Fibroblast of lung (primary cell): ENCODE data around the gene SOAT1. TPM values are rescaled to one million over a fixed set of nuclear protein-coding genes. Genes with fewer than 3 reads are reported as not detected.
"Not testable (repeated sequence)": the region's sequence is repeated elsewhere in the genome, so short reads cannot be mapped to it uniquely, and the experiment has no call there.

Source experiments
- DNase-seq, 2 donors: peaks; one replicate each; pipeline versions ENCODE4 v3.0.0 to v3.0.0-alpha.2; 2010; ENCODE audit warnings: low read depth in 2 of 2
- H2AFZ ChIP-seq: 2 replicates; pipeline ENCODE4 v1.5.1; 2012; ENCODE audit warnings: low read length, control low read depth, inconsistent platforms
- H3K27ac ChIP-seq: 2 replicates; pipeline ENCODE4 v1.5.1; 2011; ENCODE audit warnings: low read length, control low read depth; ENCODE audit not compliant: insufficient read depth
- H3K27me3 ChIP-seq: 2 replicates; pipeline ENCODE4 v1.5.1; 2011; ENCODE audit warnings: mild to moderate bottlenecking, low read length; ENCODE audit not compliant: control insufficient read depth, insufficient read depth
- H3K36me3 ChIP-seq: 2 replicates; pipeline ENCODE4 v1.5.1; 2011; ENCODE audit warnings: low read length; ENCODE audit not compliant: control insufficient read depth, insufficient read depth
- H3K4me1 ChIP-seq: 2 replicates; pipeline ENCODE4 v1.5.1; 2011; ENCODE audit warnings: low read length; ENCODE audit not compliant: control insufficient read depth, insufficient read depth; ENCODE audit errors: extremely low read depth
- H3K4me2 ChIP-seq: 2 replicates; pipeline ENCODE4 v1.5.1; 2011; ENCODE audit warnings: low read length, control low read depth; ENCODE audit not compliant: insufficient read depth; ENCODE audit errors: extremely low read depth
- H3K4me3 ChIP-seq, 4 experiments: fragments of 200-600 bp in 1 of 4; sonication (generic) in 1 of 4; replicated peaks in 1 of 4; 2 replicates each; pipeline ENCODE4 v1.5.1; 2011 to 2016; ENCODE audit warnings: low read length in 4 of 4, low read depth in 3 of 4, mild to moderate bottlenecking in 3 of 4, control low read depth in 2 of 4, inconsistent platforms in 1 of 4, mixed read lengths in 1 of 4; ENCODE audit not compliant: insufficient read depth in 1 of 4; ENCODE audit errors: control extremely low read depth in 1 of 4
- H3K79me2 ChIP-seq: 2 replicates; pipeline ENCODE4 v1.5.1; 2012; ENCODE audit warnings: mild to moderate bottlenecking, low read length, inconsistent platforms; ENCODE audit not compliant: control insufficient read depth, insufficient read depth
- H3K9ac ChIP-seq: 2 replicates; pipeline ENCODE4 v1.5.1; 2011; ENCODE audit warnings: mild to moderate bottlenecking, low read length, control low read depth; ENCODE audit not compliant: insufficient read depth
- H3K9me3 ChIP-seq: 2 replicates; pipeline ENCODE4 v1.5.1; 2012; ENCODE audit warnings: low read depth, low read length; ENCODE audit not compliant: control insufficient read depth, insufficient read depth
- H4K20me1 ChIP-seq: 2 replicates; pipeline ENCODE4 v1.5.1; 2011; ENCODE audit warnings: low read length; ENCODE audit not compliant: control insufficient read depth, insufficient read depth; ENCODE audit errors: extremely low read depth
- EZH2 ChIP-seq: IDR thresholded peaks from 2 replicates; pipeline ENCODE4 v1.5.1; 2012; ENCODE audit warnings: low read length, control low read depth, mild to moderate bottlenecking; ENCODE audit errors: missing control alignments
- polyA minus RNA-seq: library from RNA; depleted of rRNA, polyadenylated mRNA; stranded (reverse); fragments of >200 nt; gene quantifications from 2 replicates; pipeline ENCODE4 v1.2.3, GENCODE V29; 2011; ENCODE audit warnings: low replicate concordance
- polyA plus RNA-seq, 2 donors: library from polyadenylated mRNA; depleted of rRNA in 1 of 2; stranded (reverse) in 1 of 2; unstranded in 1 of 2; fragments of >200 nt; gene quantifications; 2 replicates each; pipeline ENCODE4 v1.2.1, GENCODE V29; 2011 to 2012; ENCODE audit warnings: missing spikeins in 1 of 2
- total RNA-seq: library from RNA; depleted of rRNA; stranded (reverse); fragments of >200 nt; gene quantifications from 2 replicates; pipeline ENCODE4 v1.2.1, GENCODE V29; 2014
- TF ChIP-seq, protein P1 (sequence below), 2 donors: IDR thresholded peaks in 1 of 2; conservative IDR thresholded peaks in 1 of 2; 1 replicate in 1 of 2; 2 replicates in 1 of 2; pipeline ENCODE4 v1.5.1; 2011 to 2012; ENCODE audit warnings: low read length in 2 of 2, control low read depth in 1 of 2, inconsistent platforms in 1 of 2, low read depth in 1 of 2, mild to moderate bottlenecking in 1 of 2

SOAT1 gene
- 31.1 and 50.5 TPM in 2 replicates for total RNA-seq
- 64.1 and 77.6 TPM in 2 replicates for polyA plus RNA-seq
- polyA plus RNA-seq (2012) = 30.0 and 39.7 TPM in 2 replicates
- polyA minus RNA-seq = 19.0 and 19.8 TPM in 2 replicates

GRCh38 chr1:179293340-179294327, at the start of gene SOAT1:
Gene SOAT1 (plus strand): TSS chr1:179293797. CDS start chr1:179302685, 8,888 bp downstream.
- Histone ChIP-seq H3K36me3 (peaks cover 2% of the 10 kb centered on the region), H2AFZ (peak within 1 kb of the TSS; percentile 79), H3K4me1 (no peaks in the 10 kb centered on the region), H3K79me2 (peaks cover 27% of the 10 kb centered on the region), H4K20me1 (no peaks in the 10 kb centered on the region), H3K27me3 (no peaks in the 10 kb centered on the region), H3K9me3 (no peaks in the 10 kb centered on the region), H3K27ac (peak within 1 kb of the TSS; percentile 85), H3K4me3 (peak within 1 kb of the TSS; percentile 83 to 95 (median 90)), H3K9ac (peak within 1 kb of the TSS; percentile 92), H3K4me2 (peak within 1 kb of the TSS; percentile 81)
- DNase-seq = peak; percentile 90
- TF ChIP-seq, protein P1, sequence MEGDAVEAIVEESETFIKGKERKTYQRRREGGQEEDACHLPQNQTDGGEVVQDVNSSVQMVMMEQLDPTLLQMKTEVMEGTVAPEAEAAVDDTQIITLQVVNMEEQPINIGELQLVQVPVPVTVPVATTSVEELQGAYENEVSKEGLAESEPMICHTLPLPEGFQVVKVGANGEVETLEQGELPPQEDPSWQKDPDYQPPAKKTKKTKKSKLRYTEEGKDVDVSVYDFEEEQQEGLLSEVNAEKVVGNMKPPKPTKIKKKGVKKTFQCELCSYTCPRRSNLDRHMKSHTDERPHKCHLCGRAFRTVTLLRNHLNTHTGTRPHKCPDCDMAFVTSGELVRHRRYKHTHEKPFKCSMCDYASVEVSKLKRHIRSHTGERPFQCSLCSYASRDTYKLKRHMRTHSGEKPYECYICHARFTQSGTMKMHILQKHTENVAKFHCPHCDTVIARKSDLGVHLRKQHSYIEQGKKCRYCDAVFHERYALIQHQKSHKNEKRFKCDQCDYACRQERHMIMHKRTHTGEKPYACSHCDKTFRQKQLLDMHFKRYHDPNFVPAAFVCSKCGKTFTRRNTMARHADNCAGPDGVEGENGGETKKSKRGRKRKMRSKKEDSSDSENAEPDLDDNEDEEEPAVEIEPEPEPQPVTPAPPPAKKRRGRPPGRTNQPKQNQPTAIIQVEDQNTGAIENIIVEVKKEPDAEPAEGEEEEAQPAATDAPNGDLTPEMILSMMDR (conservative IDR thresholded peaks at IDR 0.05 in 1 of 2, IDR thresholded peaks at IDR 0.05 in 1 of 2; ENCODE audit: low read depth in 1 of 2, low read length in 2 of 2) = peak in 1 of 2 donors; percentile 3
- no peak for TF ChIP-seq EZH2

GRCh38 chr1:179245426-179245825, 48.2 kb upstream of the SOAT1 start:
- H3K9ac ChIP-seq, H3K9me3 ChIP-seq, H3K4me1 ChIP-seq, H4K20me1 ChIP-seq, H3K4me3 ChIP-seq, H3K36me3 ChIP-seq, H3K27me3 ChIP-seq, H2AFZ ChIP-seq, H3K27ac ChIP-seq, H3K79me2 ChIP-seq, DNase-seq, H3K4me2 ChIP-seq: not testable (repeated sequence)

GRCh38 chr1:179247923-179248322, 45.7 kb upstream of the SOAT1 start:
- Histone ChIP-seq H3K4me1 (no peaks in the 10 kb centered on the region), H3K36me3 (no peaks in the 10 kb centered on the region), H3K79me2 (no peaks in the 10 kb centered on the region), H3K27ac (no peak overlapping the region), H3K4me2 (no peak overlapping the region), H3K27me3 (no peaks in the 10 kb centered on the region), H3K9ac (no peak overlapping the region), H3K4me3 (no peak overlapping the region), H2AFZ (no peak overlapping the region), H4K20me1 (no peaks in the 10 kb centered on the region), H3K9me3 (no peaks in the 10 kb centered on the region)
- DNase-seq = no peak
- TF ChIP-seq EZH2 = no peak
- TF ChIP-seq, protein P1 (conservative IDR thresholded peaks at IDR 0.05 in 1 of 2, IDR thresholded peaks at IDR 0.05 in 1 of 2; ENCODE audit: low read depth in 1 of 2, low read length in 2 of 2) = no peak
